Testis (tissue), 3 donors: ENCODE results near the gene GMDS. TPM values are rescaled to one million over a fixed set of nuclear protein-coding genes. Genes with fewer than 3 reads are reported as not detected.

Source experiments
- DNase-seq: peaks from one replicate; pipeline ENCODE4 v3.0.0-alpha.2; 2019
- H3K27ac ChIP-seq, 2 donors: fragments of 200-600 bp; sonication (generic); one replicate each; pipeline ENCODE4 v1.5.1; 2019
- H3K27me3 ChIP-seq: fragments of 200-600 bp; sonication (generic); one replicate; pipeline ENCODE4 v1.5.1; 2019
- H3K36me3 ChIP-seq: fragments of 200-600 bp; sonication (generic); one replicate; pipeline ENCODE4 v1.5.1; 2017; ENCODE audit warnings: low read depth; ENCODE audit errors: missing control alignments
- H3K4me1 ChIP-seq: fragments of 200-600 bp; sonication (generic); one replicate; pipeline ENCODE4 v1.5.1; 2019
- H3K4me3 ChIP-seq, 2 donors: fragments of 200-600 bp; sonication (generic); one replicate each; pipeline ENCODE4 v1.5.1; 2017 to 2019
- H3K9me3 ChIP-seq: fragments of 200-600 bp; sonication (generic); one replicate; pipeline ENCODE4 v1.5.1; 2017
- CTCF ChIP-seq, 3 experiments: fragments of 450-650 bp in 2 of 3; fragments of 200-600 bp in 1 of 3; sonication (generic) in 1 of 3; IDR thresholded peaks; one replicate each; pipeline ENCODE4 v1.5.1; 2016 to 2019; ENCODE audit warnings: antibody characterized with exemption in 3 of 3, mild to moderate bottlenecking in 2 of 3, moderate library complexity in 1 of 3
- POLR2A ChIP-seq: fragments of 450-650 bp; IDR thresholded peaks from one replicate; pipeline ENCODE4 v1.6.1; 2017; ENCODE audit warnings: antibody characterized with exemption, mild to moderate bottlenecking, moderate library complexity
- WGBS, 2 donors: methylation state at CpG; one replicate each; pipeline ENCODE4 v1.1.5; 2018; 5-methylcytosine and 5-hydroxymethylcytosine counted together
- intact Hi-C: fragments of 100-400 bp; cut with DNase I; formaldehyde crosslinking; loops from one replicate; pipeline ENCODE4 v1.15.1; 2023; ENCODE audit warnings: low total_unique reads
- polyA plus RNA-seq: library from polyadenylated mRNA; stranded (reverse); fragments of 350-450 nt; fragmentation: Illumina TruSeq; extraction: RNeasy Lipid Tissue Mini Kit (QIAGEN cat#74804); gene quantifications from one replicate; pipeline ENCODE4 v1.2.3, GENCODE V29; 2014; ENCODE audit warnings: low read depth, low replicate concordance; ENCODE audit not compliant: insufficient read depth
- total RNA-seq, 2 donors: library from RNA; depleted of rRNA; stranded (reverse); fragments of >200 nt; gene quantifications; one replicate each; pipeline ENCODE4 v1.2.3, GENCODE V29; 2016

GMDS gene
- total and polyA plus RNA-seq, 3 donors from 2014 or later, result 19.6 to 31.1 (median 22.2) TPM

DNA sequence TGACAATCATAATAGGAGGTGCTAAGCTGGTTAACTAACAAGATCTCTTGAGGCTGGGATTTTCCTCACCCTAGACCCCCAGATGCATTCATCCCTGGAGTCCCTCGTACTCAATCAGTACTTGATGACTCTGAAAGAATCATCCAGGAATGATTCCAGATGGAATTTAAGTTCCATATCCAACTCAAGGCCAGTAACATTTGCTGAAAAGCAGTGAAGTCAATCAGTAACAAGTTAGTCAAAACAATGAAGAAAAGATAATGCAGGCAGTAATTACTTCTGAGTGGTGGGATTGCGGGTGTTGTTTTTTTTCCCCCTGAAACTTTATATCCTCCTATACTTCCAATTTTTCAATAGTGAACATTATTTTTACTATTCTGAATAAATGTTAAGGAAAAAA is 18.6 kb downstream of the GMDS start:
- no peak overlapping the region for H3K27ac ChIP-seq
- WGBS, 2 donors, result 79 to 90% methylated on average over 2 of the region's 2 CpGs
- no peak for DNase-seq
- TF ChIP-seq POLR2A, result no peak
- intact Hi-C loops, result no loop called here
- no peak overlapping the region for H3K4me3 ChIP-seq
- no peaks in the 10 kb centered on the region for H3K27me3 ChIP-seq
- H3K4me1 ChIP-seq, result peaks cover 6% of the 10 kb centered on the region
- no peaks in the 10 kb centered on the region for H3K36me3 ChIP-seq
- H3K9me3 ChIP-seq, result no peaks in the 10 kb centered on the region

- DNase-seq, result no peak
- no peak overlapping the region for H3K27ac ChIP-seq
- H3K4me1 ChIP-seq, result peaks cover 6% of the 10 kb centered on the region
- TF ChIP-seq CTCF (IDR thresholded peaks at IDR 0.05), result no peak
- no peak for TF ChIP-seq POLR2A
- H3K9me3 ChIP-seq, result no peaks in the 10 kb centered on the region
- H3K27me3 ChIP-seq, result no peaks in the 10 kb centered on the region
- H3K4me3 ChIP-seq, result no peak overlapping the region
- intact Hi-C loops, result no loop called here
- 86 to 87% methylated on average over 6 of the region's 6 CpGs for WGBS, 2 donors
- H3K36me3 ChIP-seq, result no peaks in the 10 kb centered on the region
These were observed 19.7 kb downstream of the GMDS start for GRCh38 chr6:2225422-2226392.

DNA sequence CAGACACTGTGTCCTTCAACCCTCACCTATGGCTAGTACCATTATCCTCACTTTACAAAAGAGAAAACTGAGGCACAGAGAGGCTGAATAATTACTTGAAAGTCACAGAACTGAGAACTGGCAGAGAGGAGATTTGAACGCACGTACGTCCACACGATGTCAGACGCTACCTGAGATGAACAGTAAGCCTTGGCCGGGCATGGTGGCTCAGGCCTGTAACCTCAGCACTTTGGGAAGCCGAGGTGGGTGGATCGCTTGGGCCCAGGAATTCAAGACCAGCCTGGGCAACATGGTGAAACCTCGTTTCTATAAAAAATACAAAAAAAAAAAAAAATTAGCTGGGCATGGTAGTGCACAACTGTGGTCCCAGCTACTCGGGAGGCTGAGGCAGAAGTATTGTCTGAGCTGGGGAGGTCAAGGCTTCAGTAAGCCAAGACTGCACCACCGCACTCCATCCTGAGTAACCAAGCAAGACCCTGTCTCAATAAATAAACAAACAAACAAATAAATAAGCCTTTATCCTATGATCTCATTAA is 20.5 kb downstream of the GMDS start:
- Histone ChIP-seq H3K36me3 (no peaks in the 10 kb centered on the region), H3K4me3 (no peak overlapping the region), H3K4me1 (peaks cover 6% of the 10 kb centered on the region), H3K27ac (no peak overlapping the region), H3K27me3 (no peaks in the 10 kb centered on the region), H3K9me3 (no peaks in the 10 kb centered on the region)
- DNase-seq, result no peak
- TF ChIP-seq POLR2A (no peak), CTCF (IDR thresholded peaks at IDR 0.05) (no peak)
- intact Hi-C loops, result no loop called here
- 93 to 95% methylated on average over 11 of the region's 11 CpGs for WGBS, 2 donors

DNA sequence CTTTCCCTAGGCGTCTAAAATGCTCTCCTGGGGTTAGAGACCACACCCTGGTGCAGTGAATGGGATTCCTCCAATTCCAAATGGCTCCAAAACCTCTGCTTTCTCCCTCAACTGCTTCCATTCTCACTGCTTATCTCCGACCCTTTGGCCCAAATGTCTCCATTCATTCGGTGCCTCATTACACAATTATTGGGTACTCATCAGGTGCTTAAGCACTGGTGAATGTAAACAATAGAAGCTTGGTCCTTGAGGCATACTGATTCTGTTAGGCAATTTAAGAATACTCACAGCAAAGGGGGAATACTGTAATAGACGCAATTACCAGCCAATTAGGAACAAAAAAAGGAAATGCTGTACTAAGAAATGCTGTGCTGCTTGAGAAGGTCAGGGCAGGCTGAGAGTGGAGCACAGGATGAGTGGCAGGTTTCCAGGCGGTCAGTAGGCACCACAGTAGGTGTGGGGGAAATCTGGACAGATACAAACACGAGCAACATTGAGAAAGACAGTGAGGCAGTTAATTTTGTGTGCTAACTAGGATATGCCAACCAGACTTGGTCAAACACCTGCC is 23.0 kb downstream of the GMDS start:
- 44 to 56% methylated on average over 6 of the region's 6 CpGs for WGBS, 2 donors
- Histone ChIP-seq H3K27me3 (no peaks in the 10 kb centered on the region), H3K9me3 (no peaks in the 10 kb centered on the region), H3K27ac (no peak overlapping the region), H3K4me3 (peak overlapping the region; percentile 43 to 47), H3K4me1 (peaks cover 6% of the 10 kb centered on the region), H3K36me3 (no peaks in the 10 kb centered on the region)
- TF ChIP-seq CTCF (IDR thresholded peaks at IDR 0.05), result no peak
- TF ChIP-seq POLR2A, result no peak
- intact Hi-C loops, result no loop called here
- DNase-seq, result no peak

DNA sequence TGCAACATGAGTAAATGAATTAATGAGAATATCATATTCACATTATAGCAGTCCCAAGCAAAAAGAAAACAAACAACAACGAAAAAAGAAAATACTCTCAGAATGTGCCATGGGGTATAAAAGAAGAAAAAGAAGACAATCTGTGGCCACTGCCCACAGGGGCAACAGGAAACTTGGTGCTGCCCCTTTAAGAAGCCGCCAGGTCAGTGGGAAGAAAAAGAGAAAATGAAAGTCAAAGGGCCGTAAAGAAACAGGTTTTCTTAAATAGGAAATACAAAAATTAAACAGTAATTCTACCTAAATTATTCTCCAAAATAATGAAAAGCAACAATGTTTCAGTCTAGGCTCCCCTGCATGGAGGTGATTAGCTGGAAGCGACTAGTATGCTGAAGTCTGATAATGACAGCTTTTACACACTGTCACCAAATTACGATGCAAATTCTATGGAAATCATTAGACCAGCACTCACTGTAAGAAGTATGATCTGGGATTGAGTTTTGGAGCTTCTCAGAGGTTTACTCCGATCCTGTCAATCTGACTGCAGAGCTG is 23.6 kb downstream of the GMDS start:
- intact Hi-C loops, result no loop called here
- no peak for DNase-seq
- Histone ChIP-seq H3K9me3 (no peaks in the 10 kb centered on the region), H3K36me3 (no peaks in the 10 kb centered on the region), H3K27me3 (no peaks in the 10 kb centered on the region), H3K4me1 (peaks cover 6% of the 10 kb centered on the region), H3K27ac (no peak overlapping the region), H3K4me3 (peak overlapping the region; percentile 43 to 47)
- WGBS, 2 donors, result 26 to 35% methylated on average over 6 of the region's 6 CpGs
- TF ChIP-seq CTCF (IDR thresholded peaks at IDR 0.05) (no peak), POLR2A (no peak)
